H1 (cell line): ENCODE results near the gene OLIG2. TPM values are rescaled to one million over a fixed set of nuclear protein-coding genes. Genes with fewer than 3 reads are reported as not detected.

Experiments used
- CTCF ChIA-PET: fragments of 300-600 bp; sonication (Branson Sonifier 250); formaldehyde crosslinking; loops from one replicate; lab custom pipeline; 2021; ENCODE audit not compliant: partially characterized antibody; lab: Charles Lee
- POLR2A ChIA-PET: fragments of 300-600 bp; sonication (Branson Sonifier 250); formaldehyde crosslinking; loops from one replicate; lab custom pipeline; 2021; ENCODE audit warnings: inconsistent platforms; ENCODE audit not compliant: partially characterized antibody; lab: Charles Lee
- DNase-seq, 2 experiments: peaks; one replicate each; pipeline versions ENCODE4 v3.0.0 to v3.0.0-alpha.2; 2010 to 2022; ENCODE audit warnings: low spot score in 2 of 2, low read depth in 1 of 2, mixed read lengths in 1 of 2
- FAIRE-seq: peaks from 2 replicates; lab custom pipeline; 2011; peaks lifted over from hg19 to GRCh38; lab: Jason Lieb, UNC
- H2AFZ ChIP-seq: 2 replicates; pipeline ENCODE4 v1.8.1; 2012; ENCODE audit warnings: low read length, inconsistent platforms
- H2AK5ac ChIP-seq: 2 replicates; pipeline ENCODE4 v1.6.1; 2013; ENCODE audit warnings: low read depth, low read length
- H2BK120ac ChIP-seq: replicated peaks from 2 replicates; pipeline ENCODE3; 2013; ENCODE audit warnings: low read depth, low read length, inconsistent platforms
- H2BK12ac ChIP-seq: 2 replicates; pipeline ENCODE4 v1.6.1; 2013; ENCODE audit warnings: low read depth, low read length
- H2BK15ac ChIP-seq: 2 replicates; pipeline ENCODE4 v1.6.1; 2013; ENCODE audit warnings: low read length
- H2BK20ac ChIP-seq: 2 replicates; pipeline ENCODE4 v1.6.1; 2013; ENCODE audit warnings: low read length
- H2BK5ac ChIP-seq: 2 replicates; pipeline ENCODE4 v1.6.1; 2013; ENCODE audit warnings: low read depth, low read length
- H3K14ac ChIP-seq: 2 replicates; pipeline ENCODE4 v1.6.1; 2013; ENCODE audit warnings: inconsistent platforms; ENCODE audit not compliant: insufficient read length
- H3K18ac ChIP-seq: 2 replicates; pipeline ENCODE4 v1.6.1; 2013; ENCODE audit warnings: low read length; ENCODE audit errors: extremely low read depth
- H3K23ac ChIP-seq: 2 replicates; pipeline ENCODE4 v1.6.1; 2013; ENCODE audit warnings: inconsistent platforms; ENCODE audit not compliant: insufficient read length
- H3K23me2 ChIP-seq: 2 replicates; pipeline ENCODE4 v1.6.1; 2013; ENCODE audit warnings: low read depth, low read length
- H3K27ac ChIP-seq: 2 replicates; pipeline ENCODE4 v1.6.1; 2011; ENCODE audit warnings: low read depth, low read length, inconsistent platforms
- H3K27me3 ChIP-seq, 4 experiments: replicated peaks in 1 of 4; 1 replicate in 1 of 4; 2 replicates in 3 of 4; pipeline versions ENCODE4 v1.6.1 to v1.8.1; 2011 to 2013; ENCODE audit warnings: low read length in 3 of 4, mild to moderate bottlenecking in 3 of 4, inconsistent platforms in 2 of 4, mixed read lengths in 2 of 4, moderate library complexity in 1 of 4; ENCODE audit not compliant: control insufficient read depth in 3 of 4, insufficient read depth in 3 of 4; ENCODE audit errors: extremely low read depth in 1 of 4
- H3K36me3 ChIP-seq, 4 experiments: 2 replicates each; pipeline versions ENCODE4 v1.6.1 to v1.8.1; 2011 to 2013; ENCODE audit warnings: mild to moderate bottlenecking in 4 of 4, low read length in 3 of 4, moderate library complexity in 2 of 4, control low read depth in 1 of 4, inconsistent platforms in 1 of 4; ENCODE audit not compliant: insufficient read depth in 4 of 4, control insufficient read depth in 2 of 4
- H3K4ac ChIP-seq: replicated peaks from 2 replicates; pipeline ENCODE3; 2013; ENCODE audit warnings: low read length, low read depth, mixed read lengths, inconsistent platforms; ENCODE audit not compliant: insufficient read length
- H3K4me1 ChIP-seq, 4 experiments: replicated peaks in 1 of 4; 1 replicate in 1 of 4; 2 replicates in 3 of 4; pipeline versions ENCODE4 v1.6.1 to v1.8.1; 2011 to 2013; ENCODE audit warnings: low read length in 3 of 4, inconsistent platforms in 2 of 4, mixed read lengths in 1 of 4; ENCODE audit not compliant: insufficient read depth in 4 of 4, control insufficient read depth in 3 of 4
- H3K4me2 ChIP-seq, 2 experiments: 2 replicates each; pipeline versions ENCODE4 v1.6.1 to v1.8.1; 2011 to 2013; ENCODE audit warnings: low read depth in 2 of 2, low read length in 2 of 2, control low read depth in 1 of 2, inconsistent platforms in 1 of 2, mild to moderate bottlenecking in 1 of 2; ENCODE audit not compliant: insufficient read depth in 1 of 2
- H3K4me3 ChIP-seq, 4 experiments: fragments of 200-600, 300-600 bp in 1 of 4; sonication (generic), shearing (Covaris generic), sonication (Bioruptor Twin) in 1 of 4; 2 replicates each; pipeline versions ENCODE4 v1.5.1 to v1.8.1; 2011 to 2016; ENCODE audit warnings: low read length in 4 of 4, low read depth in 3 of 4, control low read depth in 2 of 4, inconsistent platforms in 2 of 4, mild to moderate bottlenecking in 2 of 4, mixed read lengths in 1 of 4, moderate library complexity in 1 of 4; ENCODE audit not compliant: insufficient read depth in 2 of 4; ENCODE audit errors: extremely low read depth in 1 of 4
- H3K56ac ChIP-seq: replicated peaks from 2 replicates; pipeline ENCODE3; 2013; ENCODE audit warnings: low read depth, mild to moderate bottlenecking, mixed read lengths, low read length, inconsistent platforms; ENCODE audit not compliant: insufficient read length
- H3K79me1 ChIP-seq: 2 replicates; pipeline ENCODE4 v1.6.1; 2013; ENCODE audit warnings: low read depth, low read length, control low read depth
- H3K79me2 ChIP-seq, 2 experiments: 2 replicates each; pipeline versions ENCODE4 v1.6.1 to v1.8.1; 2012 to 2013; ENCODE audit warnings: low read length in 2 of 2, mild to moderate bottlenecking in 2 of 2, inconsistent platforms in 1 of 2; ENCODE audit not compliant: insufficient read depth in 2 of 2, control insufficient read depth in 1 of 2
- H3K9ac ChIP-seq, 4 experiments: replicated peaks in 1 of 4; 1 replicate in 1 of 4; 2 replicates in 3 of 4; pipeline versions ENCODE4 v1.6.1 to v1.8.1; 2011 to 2013; ENCODE audit warnings: low read depth in 3 of 4, low read length in 3 of 4, control low read depth in 2 of 4, mild to moderate bottlenecking in 2 of 4, moderate library complexity in 2 of 4, inconsistent platforms in 1 of 4; ENCODE audit errors: extremely low read depth in 1 of 4
- H3K9me3 ChIP-seq, 2 experiments: 2 replicates each; pipeline versions ENCODE4 v1.6.1 to v1.8.1; 2012 to 2013; ENCODE audit warnings: mild to moderate bottlenecking in 2 of 2, moderate library complexity in 2 of 2, control low read depth in 1 of 2, inconsistent platforms in 1 of 2, low read depth in 1 of 2, low read length in 1 of 2, mixed read lengths in 1 of 2; ENCODE audit not compliant: insufficient read depth in 2 of 2
- H4K20me1 ChIP-seq, 2 experiments: replicated peaks in 1 of 2; 2 replicates each; pipeline versions ENCODE3 to v1.8.1; 2011 to 2013; ENCODE audit warnings: inconsistent platforms in 2 of 2, low read length in 2 of 2, mild to moderate bottlenecking in 1 of 2; ENCODE audit not compliant: insufficient read depth in 2 of 2, control insufficient read depth in 1 of 2
- H4K5ac ChIP-seq: 2 replicates; pipeline ENCODE4 v1.6.1; 2013; ENCODE audit warnings: low read length, low read depth, mixed read lengths, inconsistent platforms; ENCODE audit not compliant: insufficient read length
- H4K8ac ChIP-seq: 2 replicates; pipeline ENCODE4 v1.8.0; 2013; ENCODE audit warnings: mild to moderate bottlenecking, moderate library complexity, low read length, inconsistent platforms; ENCODE audit not compliant: insufficient read depth; ENCODE audit errors: extremely low read depth
- H4K91ac ChIP-seq: replicated peaks from 2 replicates; pipeline ENCODE3; 2013; ENCODE audit warnings: low read length, mixed read lengths, inconsistent platforms; ENCODE audit not compliant: insufficient read length
- BCL11A ChIP-seq, 2 experiments: IDR thresholded peaks; one replicate each; pipeline ENCODE4 v1.6.1; 2011; ENCODE audit warnings: low read depth in 2 of 2, low read length in 2 of 2, mild to moderate bottlenecking in 2 of 2
- HDAC6 ChIP-seq: IDR thresholded peaks from one replicate; pipeline ENCODE4 v1.7.1; 2012; ENCODE audit warnings: low read depth, mild to moderate bottlenecking, inconsistent platforms, low read length, moderate library complexity
- KDM5A ChIP-seq: fragments of 200-600 bp; IDR thresholded peaks from 2 replicates; pipeline ENCODE4 v1.7.1; 2012; ENCODE audit warnings: mild to moderate bottlenecking, low read length, inconsistent platforms, mixed read lengths
- NRF1 ChIP-seq: IDR thresholded peaks from 2 replicates; pipeline ENCODE4 v1.6.1; 2011; ENCODE audit warnings: mild to moderate bottlenecking, low read depth, low read length, improper control_type of control experiment
- POLR2AphosphoS5 ChIP-seq: IDR thresholded peaks from 2 replicates; pipeline ENCODE4 v1.6.1; 2011; ENCODE audit warnings: low read depth, low read length
- RBBP5 ChIP-seq: IDR thresholded peaks from 2 replicates; pipeline ENCODE4 v1.7.1; 2012; ENCODE audit warnings: low read depth, mild to moderate bottlenecking, inconsistent platforms, low read length, moderate library complexity, borderline replicate concordance
- SUZ12 ChIP-seq: fragments of 200-600 bp; sonication (generic); IDR thresholded peaks from 2 replicates; pipeline ENCODE4 v1.6.1; 2012; ENCODE audit warnings: mild to moderate bottlenecking, inconsistent platforms, low read length, moderate library complexity, mixed read lengths
- WGBS, 2 experiments: shearing (Covaris generic) in 1 of 2; methylation state at CpG; one replicate each; pipeline versions ENCODE4 v1.1.6 to v1.1.7; 2013 to 2015; ENCODE audit warnings: low lambda C conversion rate in 2 of 2, mixed read lengths in 2 of 2, inconsistent platforms in 1 of 2, low coverage in 1 of 2, missing lambda C conversion rate in 1 of 2; ENCODE audit not compliant: insufficient replicate concordance in 2 of 2, insufficient coverage in 1 of 2, insufficient read length in 1 of 2; ENCODE audit errors: extremely low coverage in 1 of 2, missing lambda C conversion rate in 1 of 2; 5-methylcytosine and 5-hydroxymethylcytosine counted together
- polyA plus RNA-seq, 7 experiments: library from polyadenylated mRNA; depleted of rRNA in 3 of 7; stranded (reverse) in 5 of 7; unstranded in 2 of 7; fragments of >200 nt in 5 of 7; fragments of 200-250 nt in 2 of 7; gene quantifications; 1 replicate in 5 of 7; 2 replicates in 1 of 7; 4 replicates in 1 of 7; pipeline versions ENCODE4 v1.2.1 to v1.2.3, GENCODE V29; 2011 to 2013; ENCODE audit warnings: missing spikeins in 2 of 7, mixed read lengths in 2 of 7
- total RNA-seq: library from RNA; stranded (reverse); fragmentation: NEBNext Ultra II Directional; extraction: Animal tissue kit (Norgen Biotek cat#: 25700); gene quantifications from 2 replicates; pipeline ENCODE4 v1.2.1, GENCODE V29; 2021

OLIG2 gene
- total and polyA plus RNA-seq, 2 of the 8 experiments (the other 6 are each of a cell fraction or from before 2014, with no cell fraction given) = 0.79 TPM; not detected in 1

DNA sequence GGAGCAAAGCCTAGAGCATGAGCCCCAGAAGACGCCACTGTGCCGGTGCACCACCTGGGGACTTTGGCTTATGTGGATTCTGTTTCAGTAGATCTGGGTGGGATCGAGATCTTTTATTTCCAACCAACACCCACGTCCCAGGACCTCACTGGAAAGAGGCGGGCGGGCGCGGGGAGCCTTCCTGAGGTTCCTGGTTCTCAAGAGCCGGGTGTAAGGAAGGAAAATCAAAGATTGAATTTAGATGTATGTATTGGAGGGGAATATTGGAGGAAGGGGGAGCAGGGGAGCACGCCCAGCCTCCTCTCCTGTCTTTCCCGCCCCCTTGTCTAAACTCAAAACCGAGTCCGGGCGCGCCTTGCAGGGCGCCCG, 6.2 kb upstream of the OLIG2 start:
- Histone ChIP-seq H3K4me1 (peaks cover under 1 to 10% (median 8%) of the 10 kb centered on the region in 4 experiments), H2AFZ (no peak overlapping the region; the same call in 1 of the 2 replicates), H3K36me3 (no peaks in the 10 kb centered on the region), H3K23ac (no peak overlapping the region), H2BK12ac (no peak overlapping the region), H2BK5ac (no peak overlapping the region), H2BK15ac (no peak overlapping the region), H3K4me3 (peak overlapping the region; percentile 5 to 56 (median 20); a peak in 4 of 8 replicates), H3K27ac (no peak overlapping the region), H3K56ac (no peak overlapping the region), H4K91ac (no peak overlapping the region), H3K9ac (no peak overlapping the region), H2BK120ac (no peak overlapping the region), H4K8ac (no peak overlapping the region), H3K4me2 (peak overlapping the region; percentile 66 to 67), H2AK5ac (no peak overlapping the region), H3K23me2 (peaks cover 8% of the 10 kb centered on the region), H4K5ac (no peak overlapping the region), H3K4ac (no peak overlapping the region), H4K20me1 (peaks cover 4 to 7% of the 10 kb centered on the region in 2 experiments), H3K79me1 (no peaks in the 10 kb centered on the region), H3K14ac (no peak overlapping the region), H3K9me3 (no peaks in the 10 kb centered on the region; a peak in 1 of 4 replicates), H3K79me2 (no peaks in the 10 kb centered on the region), H3K27me3 (peaks cover 66 to 74% (median 72%) of the 10 kb centered on the region in 4 experiments), H2BK20ac (no peak overlapping the region), H3K18ac (peak overlapping the region; percentile 19)
- FAIRE-seq (no peak), DNase-seq (no peak)
- ChIA-PET POLR2A (interaction anchor here (1.5 kb wide), 1 partner anchor 11 kb away, joined by 7 read pairs; no protein-coding TSS in a partner anchor), CTCF (interaction anchor here (0.8 to 1.9 kb wide), 4 partner anchors 8 to 108 kb away, joined by 3 to 7 read pairs (median 4); no protein-coding TSS in a partner anchor)
- TF ChIP-seq HDAC6 (no peak), POLR2AphosphoS5 (no peak), KDM5A (no peak), RBBP5 (no peak), BCL11A (IDR thresholded peaks at IDR 0.05; ENCODE audit: low read depth in 2 of 2, low read length in 2 of 2) (no peak), NRF1 (no peak), SUZ12 (no peak)
- 29% methylated on average over 13 of the region's 17 CpGs; no CpG with 5 or more reads in 1 of the 2 experiments for WGBS, 2 experiments
